SK-N-SH (cell line): ENCODE data around the gene SLC13A3.

Source experiments
- FOXJ3 ChIP-seq: sonication (generic); formaldehyde crosslinking; IDR thresholded peaks from 2 replicates; pipeline ENCODE4 v1.5.1; 2020; ENCODE audit warnings: mild to moderate bottlenecking, missing genetic modification reagents
- JUND ChIP-seq: IDR thresholded peaks from 2 replicates; pipeline ENCODE4 v1.4.0; 2012
- SMC3 ChIP-seq: IDR thresholded peaks from 2 replicates; pipeline ENCODE4 v1.6.1; 2012; ENCODE audit warnings: low read depth, low read length, improper control_type of control experiment
- TF ChIP-seq, protein P1 (sequence below): IDR thresholded peaks from 2 replicates; pipeline ENCODE4; 2012

DNA sequence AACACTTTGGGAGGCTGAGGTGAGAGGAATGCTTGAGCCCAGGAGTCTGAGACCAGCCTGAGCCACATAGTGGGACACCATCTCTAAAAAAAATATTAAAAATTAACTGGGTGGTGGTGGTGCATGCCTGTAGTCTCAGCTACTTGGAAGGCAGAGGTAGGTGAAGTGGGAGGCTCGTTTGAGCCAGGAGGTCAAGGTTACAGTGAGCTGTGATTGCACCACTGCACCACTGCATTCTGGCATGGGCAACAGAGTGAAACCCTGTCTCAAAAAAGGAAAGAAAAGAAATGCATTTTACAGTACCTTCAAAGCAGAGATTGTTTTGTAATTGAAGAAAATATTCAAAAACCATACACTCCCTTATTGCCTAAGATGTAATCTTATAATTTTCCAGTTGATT lies 107.3 kb downstream of the SLC13A3 start:
- TF ChIP-seq, protein P1, sequence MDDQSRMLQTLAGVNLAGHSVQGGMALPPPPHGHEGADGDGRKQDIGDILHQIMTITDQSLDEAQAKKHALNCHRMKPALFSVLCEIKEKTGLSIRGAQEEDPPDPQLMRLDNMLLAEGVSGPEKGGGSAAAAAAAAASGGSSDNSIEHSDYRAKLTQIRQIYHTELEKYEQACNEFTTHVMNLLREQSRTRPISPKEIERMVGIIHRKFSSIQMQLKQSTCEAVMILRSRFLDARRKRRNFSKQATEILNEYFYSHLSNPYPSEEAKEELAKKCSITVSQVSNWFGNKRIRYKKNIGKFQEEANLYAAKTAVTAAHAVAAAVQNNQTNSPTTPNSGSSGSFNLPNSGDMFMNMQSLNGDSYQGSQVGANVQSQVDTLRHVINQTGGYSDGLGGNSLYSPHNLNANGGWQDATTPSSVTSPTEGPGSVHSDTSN, result no peak
- no peak for TF ChIP-seq SMC3
- no peak for TF ChIP-seq JUND
- TF ChIP-seq FOXJ3, result no peak
